HG02973 (cell line): ENCODE measurements around the gene CCDC112.
"Not testable (repeated sequence)": the region's sequence is repeated elsewhere in the genome, so short reads cannot be mapped to it uniquely, and the experiment has no call there.

Experiments used
- ATAC-seq: cut with Tn5 transposase; IDR thresholded peaks from one replicate; pipeline ENCODE4 v1.9.1; 2021; ENCODE audit warnings: moderate library complexity; ENCODE audit not compliant: unreplicated experiment

CCDC112 gene

DNA sequence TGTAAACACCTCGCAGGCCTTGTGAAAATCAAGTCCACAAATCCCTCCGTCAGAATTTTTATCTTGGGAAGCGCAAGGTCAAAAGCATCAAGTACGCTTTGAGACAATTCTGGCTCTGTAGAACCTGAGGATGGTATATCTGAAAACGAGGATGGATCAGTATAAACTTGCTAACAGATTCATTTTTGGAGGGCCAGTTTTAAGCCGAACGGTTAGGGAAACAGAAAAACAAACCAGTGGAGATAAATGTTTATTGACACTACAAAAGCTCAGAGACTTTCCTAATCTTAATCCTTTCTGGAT, 33.4 kb downstream of the CCDC112 start:
- ATAC-seq: no peak

DNA sequence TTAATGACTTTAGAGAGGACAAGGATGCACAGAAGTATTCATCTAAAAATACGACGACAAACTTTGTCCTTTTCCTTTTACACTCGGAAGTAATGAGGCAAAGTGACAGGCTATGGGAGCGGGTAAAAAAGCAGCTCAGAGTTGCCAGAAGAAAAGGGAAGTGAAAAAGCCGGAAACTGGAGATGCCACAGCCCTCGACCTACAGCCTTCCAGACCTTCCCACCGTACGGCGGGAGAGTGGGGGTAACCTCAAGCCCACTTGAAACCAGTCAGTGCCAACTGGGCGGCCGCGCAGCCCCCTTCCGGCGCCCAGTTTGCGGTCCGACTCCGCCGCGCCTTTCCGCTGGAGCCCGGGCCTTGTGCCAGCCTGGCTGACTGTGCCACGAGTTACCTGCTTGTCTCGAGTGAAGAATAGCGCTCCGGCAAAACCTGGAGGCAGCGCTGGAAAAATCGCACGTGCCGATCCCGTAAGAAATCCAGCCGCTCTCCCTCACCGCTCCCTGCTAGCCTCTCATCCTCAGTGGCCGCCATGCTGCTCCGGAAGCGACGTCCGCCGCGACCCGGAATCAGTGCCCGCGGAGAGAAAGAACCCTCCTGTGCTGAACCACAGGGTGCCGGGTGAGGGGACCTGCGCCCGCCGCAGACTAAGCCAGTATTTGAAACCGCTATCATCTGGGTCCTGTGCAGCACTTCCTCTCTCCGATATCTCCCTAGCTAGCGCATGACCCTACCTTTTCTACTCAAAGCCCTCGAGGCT, 34.0 kb downstream of the CCDC112 start, which contains the start of gene PGGT1B:
TSS of gene PGGT1B (minus strand) at position 557 of the 757 bp plus-strand sequence. CDS start at position 531, 26 bp downstream.
- peak; percentile 85 for ATAC-seq

DNA sequence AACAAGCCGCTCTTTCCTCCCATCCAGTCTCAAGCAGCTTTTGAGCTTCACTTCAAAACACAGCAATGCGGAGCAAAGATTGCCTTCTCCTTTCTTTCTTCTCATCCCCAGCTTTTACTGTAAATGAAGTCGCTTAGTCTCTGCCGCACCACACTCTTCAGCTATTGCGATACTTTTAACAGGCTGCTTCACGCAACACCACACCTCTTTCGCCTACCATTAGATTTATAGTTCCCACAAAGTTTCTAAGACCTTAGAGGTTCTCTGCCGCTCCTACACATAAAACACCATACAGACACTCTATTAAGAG, 34.5 kb downstream of the CCDC112 start:
- peak; percentile 53 for ATAC-seq

GRCh38 chr5:115260248-115260647, 36.2 kb downstream of the CCDC112 start:
- no peak for ATAC-seq

GRCh38 chr5:115257981-115258380, 38.5 kb downstream of the CCDC112 start:
- no peak for ATAC-seq

DNA sequence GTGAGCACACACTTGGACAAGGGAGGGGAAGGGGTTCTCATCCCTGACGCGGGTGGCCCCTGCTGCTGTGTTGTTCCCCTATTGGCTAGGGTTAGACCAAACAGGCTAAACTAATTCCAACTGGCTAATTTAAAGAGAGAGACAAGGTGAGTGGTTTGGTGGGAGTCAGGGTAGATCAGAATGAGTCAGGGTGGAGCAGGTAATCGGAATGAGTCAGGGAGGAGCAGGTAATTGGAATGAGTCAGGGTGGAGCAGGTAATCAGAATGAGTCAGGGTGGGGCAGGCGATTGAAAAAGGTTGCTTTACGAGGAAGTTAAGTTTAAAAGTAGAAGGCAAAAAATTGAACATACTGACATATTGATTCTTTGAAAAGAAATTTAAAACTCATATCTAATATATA, 47.1 kb downstream of the CCDC112 start:
- not testable (repeated sequence) for ATAC-seq

- no peak for ATAC-seq
These were observed 50.0 kb downstream of the CCDC112 start for GRCh38 chr5:115246361-115246991.

- ATAC-seq: peak; percentile 93
These were observed 53.0 kb downstream of the CCDC112 start for GRCh38 chr5:115243412-115243811.

GRCh38 chr5:115241881-115242642, 54.4 kb downstream of the CCDC112 start:
- no peak for ATAC-seq

DNA sequence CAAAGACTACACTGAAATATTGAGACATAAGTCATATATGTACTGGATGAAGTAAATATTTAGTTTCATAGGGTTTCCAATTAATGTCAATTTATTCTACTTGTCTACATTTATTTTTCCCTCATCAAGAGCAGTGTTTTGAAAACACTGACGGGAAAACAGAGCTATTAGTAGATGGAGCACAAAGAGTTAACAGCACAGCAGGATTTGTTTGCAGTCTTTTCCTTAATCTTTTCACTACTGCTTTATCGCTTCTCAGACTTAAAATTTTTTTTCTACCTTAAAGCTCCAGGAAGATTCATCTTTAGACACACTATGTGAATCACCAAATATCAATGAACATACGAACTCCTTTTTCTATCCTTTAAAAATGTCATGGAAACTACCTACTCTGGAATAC, 59.4 kb downstream of the CCDC112 start:
- ATAC-seq: no peak

- ATAC-seq: no peak
These were observed 59.9 kb downstream of the CCDC112 start for GRCh38 chr5:115236599-115236998.

DNA sequence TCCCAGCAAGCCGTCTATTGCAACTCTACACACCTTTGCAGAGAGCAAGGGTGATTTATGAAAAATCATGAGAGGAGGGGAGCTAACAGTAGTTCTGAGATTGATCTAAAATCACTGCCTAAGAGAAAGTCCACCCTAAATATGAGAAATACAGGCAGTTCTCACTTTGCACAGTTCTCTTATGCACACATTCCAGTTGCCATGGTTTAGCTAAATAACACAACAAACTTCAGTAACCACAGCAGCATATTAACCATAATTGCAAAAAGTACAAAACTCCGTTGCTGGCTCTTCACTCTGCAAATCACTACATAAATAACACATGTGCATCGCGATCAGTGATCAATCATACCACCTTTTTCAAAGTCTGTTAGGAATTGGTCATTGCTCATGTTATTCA, 64.9 kb downstream of the CCDC112 start:
- ATAC-seq: no peak

DNA sequence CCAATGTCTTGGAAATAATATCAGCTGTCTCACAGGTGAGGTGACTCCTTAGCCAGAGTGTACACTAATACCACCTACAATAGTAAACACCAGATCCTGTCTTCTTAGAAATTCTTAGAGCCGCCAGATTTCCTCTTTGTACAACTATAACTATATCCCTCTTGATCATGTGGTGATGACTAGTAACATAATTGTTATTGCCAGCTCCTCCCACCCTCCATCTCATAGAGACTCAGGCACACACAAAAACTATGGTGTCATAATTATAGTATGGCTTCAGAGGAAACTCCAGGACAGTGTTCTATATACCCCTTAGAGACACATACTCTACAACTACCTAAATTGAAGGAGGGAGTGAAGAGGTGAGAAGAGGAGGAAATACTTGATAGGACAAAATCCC, 66.8 kb downstream of the CCDC112 start:
- no peak for ATAC-seq

DNA sequence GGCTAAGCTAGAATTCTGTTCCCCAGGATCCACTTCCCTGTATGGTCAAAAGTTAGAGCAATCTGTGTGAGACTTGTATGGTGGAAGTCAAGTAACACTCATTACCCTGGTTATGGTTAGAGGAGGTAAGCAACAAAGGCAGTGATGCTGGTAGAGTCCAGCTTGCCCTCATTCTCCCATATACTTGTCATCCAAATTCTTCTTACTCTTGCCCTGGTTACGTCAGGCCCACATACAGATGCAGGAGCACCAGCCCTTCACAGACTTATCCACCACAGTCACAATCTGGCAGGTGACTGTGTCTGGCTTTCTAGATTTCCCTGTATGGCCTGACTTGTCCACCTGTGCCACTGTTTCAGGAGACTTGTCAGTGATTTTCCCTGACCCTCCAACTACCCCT, 69.2 kb downstream of the CCDC112 start:
- ATAC-seq: no peak
